ENCODE measurements around the gene PCGF1.
"Not testable (repeated sequence)": the region's sequence is repeated elsewhere in the genome, so short reads cannot be mapped to it uniquely, and the experiment has no call there.

PCGF1 gene

GRCh38 chr2:74499267-74499939 lies 8.1 kb downstream of the PCGF1 start, which contains the start of gene LBX2:
LBX2 (minus strand) TSS chr2:74499603; CDS start chr2:74499537, 66 bp downstream.
- no peak for DNase-seq (ENCODE audit: low read depth)

GRCh38 chr2:74498500-74499266 lies 8.8 kb downstream of the PCGF1 start:
- DNase-seq (ENCODE audit: low read depth), result no peak

DNA sequence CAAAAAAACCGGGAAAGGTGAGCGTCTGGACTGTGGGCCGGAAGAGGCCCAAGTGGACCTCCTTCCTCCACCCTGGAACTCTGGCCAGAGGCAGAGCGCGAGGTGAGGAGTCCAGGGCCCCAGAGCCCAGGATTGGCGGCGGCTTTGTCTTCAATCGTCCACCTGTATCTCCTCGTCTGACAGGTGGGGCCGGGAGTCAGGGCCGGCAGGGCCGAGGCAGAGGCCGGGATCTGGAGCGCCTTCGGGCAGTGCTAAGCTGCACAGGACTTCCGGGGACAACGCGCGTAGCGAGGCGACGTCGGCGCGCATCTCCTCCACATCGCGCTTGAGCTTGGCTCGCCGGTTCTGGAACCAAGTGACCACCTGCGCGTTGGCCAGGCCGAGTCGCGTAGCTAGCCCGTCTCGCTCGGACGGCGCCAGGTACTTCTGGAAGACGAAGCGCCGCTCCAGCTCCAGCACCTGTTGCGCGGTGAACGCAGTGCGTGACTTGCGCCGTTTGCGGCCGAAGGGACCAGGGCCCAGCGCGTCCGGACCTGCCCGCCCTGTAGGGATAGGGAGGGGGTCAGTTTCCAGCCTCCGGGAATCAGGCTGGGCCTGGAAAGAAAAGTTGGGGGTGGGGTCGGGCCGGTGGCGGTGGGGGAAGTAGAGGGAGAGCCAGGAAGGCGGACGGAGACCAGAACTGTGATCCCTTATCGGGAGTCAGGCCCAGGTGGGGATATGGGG lies 9.6 kb downstream of the PCGF1 start:
- no peak for DNase-seq (ENCODE audit: low read depth)

- DNase-seq (ENCODE audit: low read depth), result no peak
Measured at GRCh38 chr2:74496997-74497776, 10.3 kb downstream of the PCGF1 start.

- no peak for DNase-seq (ENCODE audit: low read depth)
Measured at GRCh38 chr2:74495440-74495839, 12.1 kb downstream of the PCGF1 start.

GRCh38 chr2:74493546-74493945 lies 13.9 kb downstream of the PCGF1 start:
- DNase-seq (ENCODE audit: low read depth), result no peak

GRCh38 chr2:74491648-74492544 lies 15.6 kb downstream of the PCGF1 start:
- no peak for DNase-seq (ENCODE audit: low read depth)

DNA sequence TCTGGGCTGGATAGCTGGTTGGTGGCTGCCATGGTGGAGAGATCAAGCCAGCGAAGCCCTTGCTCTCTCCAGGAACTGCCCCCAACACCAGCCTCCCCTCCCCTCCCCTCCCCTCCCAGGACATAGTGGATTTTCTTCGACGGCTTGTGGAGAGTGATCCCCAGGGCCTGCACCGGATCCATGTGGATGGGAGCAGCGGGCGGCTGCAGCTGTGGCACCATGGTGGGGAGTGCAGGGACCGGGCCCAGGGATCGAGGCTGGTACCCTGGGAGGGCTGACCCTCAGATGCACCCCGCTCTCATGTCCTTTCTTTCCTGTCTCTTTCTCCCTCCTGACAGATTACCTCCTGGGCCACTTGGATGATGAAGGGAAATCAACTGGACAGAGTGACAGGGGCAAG lies 17.6 kb downstream of the PCGF1 start:
- DNase-seq (ENCODE audit: low read depth), result no peak

DNA sequence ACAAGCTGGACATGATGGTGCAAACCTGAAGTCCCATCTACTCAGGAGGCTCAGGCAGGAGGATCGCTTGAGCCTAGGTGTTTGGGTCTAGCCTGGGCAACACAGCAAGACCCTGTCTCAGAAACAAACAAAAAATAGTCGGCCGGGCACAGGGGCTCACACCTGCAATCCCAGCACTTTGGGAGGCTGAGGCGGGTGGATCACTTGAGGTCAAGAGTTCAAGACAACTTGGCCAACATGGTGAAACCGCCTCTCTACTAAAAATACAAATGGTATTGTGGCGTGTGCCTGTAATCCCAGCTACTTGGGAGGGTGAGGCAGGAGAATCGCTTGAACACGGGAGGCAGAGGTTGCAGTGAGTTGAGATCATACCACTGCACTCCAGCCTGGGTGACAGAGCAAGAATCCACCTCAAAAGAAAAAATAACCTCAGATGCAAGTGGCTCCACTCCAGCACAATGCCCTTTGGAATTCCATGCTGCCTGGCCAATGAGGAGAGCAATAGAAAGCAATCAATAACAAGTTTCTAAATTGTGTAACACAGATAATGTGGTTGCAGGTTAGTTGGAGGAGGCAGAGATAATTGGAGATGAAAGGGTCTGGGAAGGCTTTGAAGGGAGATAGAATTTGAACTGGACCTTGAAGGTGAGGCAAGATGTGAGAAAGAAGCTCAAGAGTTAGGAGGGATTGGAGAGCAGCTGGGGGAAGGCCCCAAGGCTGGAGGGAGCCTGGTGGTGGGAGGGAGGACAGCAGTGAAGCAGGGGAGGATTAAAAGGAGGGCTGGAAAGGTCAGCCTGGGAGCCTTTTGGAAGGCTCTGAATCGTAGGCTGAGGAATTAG lies 18.6 kb downstream of the PCGF1 start:
- no peak for DNase-seq (ENCODE audit: low read depth)

DNA sequence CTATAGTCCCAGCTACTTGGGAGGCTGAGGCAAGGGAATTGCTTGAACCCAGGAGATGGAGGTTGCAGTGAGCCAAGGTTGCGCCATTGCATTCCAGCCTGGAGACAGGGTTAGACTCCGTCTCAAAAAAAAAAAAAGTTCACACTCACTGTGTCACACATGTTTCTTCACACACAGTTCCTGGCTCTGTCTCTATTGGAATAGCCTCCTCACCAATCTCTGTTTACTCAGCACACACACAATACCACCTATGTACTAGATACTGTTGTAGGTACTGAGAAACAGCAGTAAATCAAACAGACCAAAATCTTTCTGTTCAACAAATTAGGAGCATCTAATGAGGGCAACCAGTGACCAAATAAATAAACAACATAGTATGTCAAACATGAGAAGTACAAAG lies 21.4 kb downstream of the PCGF1 start:
- DNase-seq (ENCODE audit: low read depth), result no peak

GRCh38 chr2:74483675-74484164 lies 23.8 kb downstream of the PCGF1 start:
- DNase-seq (ENCODE audit: low read depth), result not testable (repeated sequence)

DNA sequence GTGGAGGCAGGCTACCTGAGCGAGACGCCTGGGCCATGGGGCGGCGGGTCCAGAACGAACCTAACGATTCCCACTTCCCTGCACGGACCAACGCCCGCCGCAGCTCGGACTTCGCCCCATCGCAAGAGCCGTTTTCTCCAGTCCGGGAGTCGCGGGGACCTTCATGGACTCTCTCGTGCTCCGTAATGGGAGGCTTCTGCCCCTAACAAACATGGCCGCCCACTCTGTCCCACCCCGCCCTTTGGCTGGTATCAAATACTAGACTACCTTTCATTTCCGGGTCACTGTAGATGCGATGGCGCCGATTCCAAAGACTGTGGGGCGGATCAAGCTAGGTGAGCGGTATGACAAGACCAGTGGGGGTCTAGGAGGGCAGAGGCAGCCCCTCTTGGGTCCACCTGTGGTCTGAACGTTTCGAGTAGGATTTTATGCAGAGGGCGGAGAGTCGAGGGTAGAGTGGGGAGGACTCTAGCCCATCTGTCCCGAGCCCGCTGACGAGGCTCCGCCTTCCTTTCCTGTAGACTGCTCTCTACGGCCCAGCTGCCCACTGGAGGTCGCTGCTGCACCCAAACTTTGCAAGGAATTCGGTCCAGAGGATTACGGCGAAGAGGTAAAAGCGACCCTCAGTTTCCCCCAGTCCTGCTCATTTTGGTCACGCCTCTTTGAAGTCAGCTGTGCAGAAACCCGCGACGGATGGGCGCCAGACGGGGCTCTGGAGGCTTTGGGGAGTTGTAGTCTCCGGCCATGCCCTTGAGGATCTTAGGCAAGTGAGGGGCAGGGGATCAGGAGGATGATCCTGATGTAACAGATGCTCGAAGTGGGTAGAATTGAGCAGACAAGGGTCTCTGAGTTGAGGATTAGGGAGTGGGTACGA lies 24.5 kb downstream of the PCGF1 start, which contains the start of the genes CCDC142 and TTC31:
Gene CCDC142 (minus strand): TSS at position 198 of the 874 bp plus-strand sequence. CDS start 161 bp downstream, at position 37.
Gene TTC31 (plus strand): TSS at position 281 of the 874 bp plus-strand sequence. CDS start 15 bp downstream, at position 296.
- DNase-seq (ENCODE audit: low read depth), result peak; percentile 66

GRCh38 chr2:74481961-74482800 lies 25.3 kb downstream of the PCGF1 start:
- no peak for DNase-seq (ENCODE audit: low read depth)

DNA sequence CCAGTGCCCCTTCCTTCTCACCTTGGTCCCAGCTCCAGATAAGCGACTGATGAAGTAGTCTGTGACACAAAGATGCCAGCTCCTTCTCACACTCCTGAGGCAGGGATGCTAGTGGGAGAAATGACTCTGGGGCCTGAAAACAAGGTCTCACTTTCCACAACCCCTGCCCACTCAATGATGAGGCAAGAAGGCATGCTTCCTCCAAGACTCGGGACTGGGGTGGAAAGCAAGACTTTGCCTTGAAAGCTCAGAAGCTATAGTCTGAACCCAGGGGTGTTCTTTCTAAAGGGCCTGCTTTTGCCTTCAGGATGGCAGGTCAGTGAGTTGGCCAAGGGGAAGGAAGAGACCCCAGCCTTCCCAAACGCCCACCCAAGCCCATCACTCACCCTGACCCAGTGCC lies 26.1 kb downstream of the PCGF1 start:
- no peak for DNase-seq (ENCODE audit: low read depth)

- no peak for DNase-seq (ENCODE audit: low read depth)
Measured at GRCh38 chr2:74474899-74475298, 32.6 kb downstream of the PCGF1 start.

GRCh38 chr2:74474481-74474880 lies 33.0 kb downstream of the PCGF1 start:
- no peak for DNase-seq (ENCODE audit: low read depth)

DNA sequence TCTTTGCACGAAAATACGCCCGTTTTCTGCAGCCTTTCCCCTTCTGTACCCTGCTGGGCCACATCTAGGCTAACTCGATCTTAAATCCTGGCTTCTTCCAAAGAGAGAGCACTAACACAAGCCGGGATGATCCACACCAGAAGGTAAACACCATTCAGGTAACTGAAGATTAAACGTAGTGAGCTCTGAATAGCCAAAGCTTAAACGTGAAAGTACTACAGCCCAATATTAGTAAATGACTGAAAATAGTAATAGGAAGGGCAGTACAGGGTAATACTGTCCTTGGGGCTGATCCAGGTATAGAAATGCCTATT lies 34.6 kb downstream of the PCGF1 start:
- DNase-seq (ENCODE audit: low read depth), result no peak

All from stimulated activated CD8-positive, alpha-beta memory T cell treated with anti-CD3 and anti-CD28 coated beads, Interleukin-15, amount 100 ng/mL, for 24 hours (primary cell).